H1 (cell line): ENCODE data around the gene ATG16L2. TPM values are rescaled to one million over a fixed set of nuclear protein-coding genes. Genes with fewer than 3 reads are reported as not detected.

Experiments
- CBX5 ChIP-seq: fragments of 300-800, 300-1000 bp; sonication (generic); IDR thresholded peaks from 2 replicates; pipeline ENCODE4 v1.7.1; 2016; ENCODE audit warnings: antibody characterized with exemption, low read length, low read depth
- JUND ChIP-seq: IDR thresholded peaks from 2 replicates; pipeline ENCODE4 v1.6.1; 2011; ENCODE audit warnings: mild to moderate bottlenecking, improper control_type of control experiment, low read length
- NRF1 ChIP-seq: IDR thresholded peaks from 2 replicates; pipeline ENCODE4 v1.6.1; 2011; ENCODE audit warnings: mild to moderate bottlenecking, low read depth, low read length, improper control_type of control experiment
- RBBP5 ChIP-seq: IDR thresholded peaks from 2 replicates; pipeline ENCODE4 v1.7.1; 2012; ENCODE audit warnings: low read depth, mild to moderate bottlenecking, inconsistent platforms, low read length, moderate library complexity, borderline replicate concordance
- ZNF274 ChIP-seq: IDR thresholded peaks from 2 replicates; pipeline ENCODE4 v1.7.0; 2012; ENCODE audit warnings: low read length, borderline replicate concordance; ENCODE audit errors: extremely low read depth
- polyA plus RNA-seq, 7 experiments: library from polyadenylated mRNA; depleted of rRNA in 3 of 7; stranded (reverse) in 5 of 7; unstranded in 2 of 7; fragments of >200 nt in 5 of 7; fragments of 200-250 nt in 2 of 7; gene quantifications; 1 replicate in 5 of 7; 2 replicates in 1 of 7; 4 replicates in 1 of 7; pipeline versions ENCODE4 v1.2.1 to v1.2.3, GENCODE V29; 2011 to 2013; ENCODE audit warnings: missing spikeins in 2 of 7, mixed read lengths in 2 of 7
- total RNA-seq: library from RNA; stranded (reverse); fragmentation: NEBNext Ultra II Directional; extraction: Animal tissue kit (Norgen Biotek cat#: 25700); gene quantifications from 2 replicates; pipeline ENCODE4 v1.2.1, GENCODE V29; 2021
- TF ChIP-seq, protein P1 (sequence below): fragments of 300-600 bp; sonication (generic); IDR thresholded peaks from 2 replicates; pipeline ENCODE4 v1.7.1; 2012; ENCODE audit warnings: low read length, moderate library complexity, mild to moderate bottlenecking, inconsistent platforms; ENCODE audit not compliant: insufficient replicate concordance

The ATG16L2 gene
- total and polyA plus RNA-seq, 2 of the 8 experiments (the other 6 are each of a cell fraction or from before 2014, with no cell fraction given) = 11.0 to 18.5 TPM

DNA sequence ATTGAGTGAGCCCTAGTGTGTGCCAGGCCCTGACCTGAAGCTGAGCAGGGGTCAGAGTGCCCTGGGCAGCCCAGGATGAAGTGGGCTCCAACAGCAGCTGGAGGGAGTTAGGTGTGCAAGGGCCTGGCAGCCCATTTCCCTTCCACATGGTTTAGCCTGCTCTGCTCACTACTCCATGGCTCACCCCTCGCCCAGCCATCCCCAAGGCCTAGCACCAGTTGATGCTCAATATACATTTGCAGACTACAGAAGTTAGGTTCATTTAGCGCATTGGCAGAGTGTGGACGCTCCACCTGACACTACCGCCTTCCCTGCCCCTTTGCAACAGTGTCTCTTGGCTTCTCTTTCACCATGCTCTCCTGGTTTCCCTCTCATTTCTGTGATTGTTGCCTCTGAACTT is 3.8 kb downstream of the ATG16L2 start (continued):
- TF ChIP-seq, protein P1, sequence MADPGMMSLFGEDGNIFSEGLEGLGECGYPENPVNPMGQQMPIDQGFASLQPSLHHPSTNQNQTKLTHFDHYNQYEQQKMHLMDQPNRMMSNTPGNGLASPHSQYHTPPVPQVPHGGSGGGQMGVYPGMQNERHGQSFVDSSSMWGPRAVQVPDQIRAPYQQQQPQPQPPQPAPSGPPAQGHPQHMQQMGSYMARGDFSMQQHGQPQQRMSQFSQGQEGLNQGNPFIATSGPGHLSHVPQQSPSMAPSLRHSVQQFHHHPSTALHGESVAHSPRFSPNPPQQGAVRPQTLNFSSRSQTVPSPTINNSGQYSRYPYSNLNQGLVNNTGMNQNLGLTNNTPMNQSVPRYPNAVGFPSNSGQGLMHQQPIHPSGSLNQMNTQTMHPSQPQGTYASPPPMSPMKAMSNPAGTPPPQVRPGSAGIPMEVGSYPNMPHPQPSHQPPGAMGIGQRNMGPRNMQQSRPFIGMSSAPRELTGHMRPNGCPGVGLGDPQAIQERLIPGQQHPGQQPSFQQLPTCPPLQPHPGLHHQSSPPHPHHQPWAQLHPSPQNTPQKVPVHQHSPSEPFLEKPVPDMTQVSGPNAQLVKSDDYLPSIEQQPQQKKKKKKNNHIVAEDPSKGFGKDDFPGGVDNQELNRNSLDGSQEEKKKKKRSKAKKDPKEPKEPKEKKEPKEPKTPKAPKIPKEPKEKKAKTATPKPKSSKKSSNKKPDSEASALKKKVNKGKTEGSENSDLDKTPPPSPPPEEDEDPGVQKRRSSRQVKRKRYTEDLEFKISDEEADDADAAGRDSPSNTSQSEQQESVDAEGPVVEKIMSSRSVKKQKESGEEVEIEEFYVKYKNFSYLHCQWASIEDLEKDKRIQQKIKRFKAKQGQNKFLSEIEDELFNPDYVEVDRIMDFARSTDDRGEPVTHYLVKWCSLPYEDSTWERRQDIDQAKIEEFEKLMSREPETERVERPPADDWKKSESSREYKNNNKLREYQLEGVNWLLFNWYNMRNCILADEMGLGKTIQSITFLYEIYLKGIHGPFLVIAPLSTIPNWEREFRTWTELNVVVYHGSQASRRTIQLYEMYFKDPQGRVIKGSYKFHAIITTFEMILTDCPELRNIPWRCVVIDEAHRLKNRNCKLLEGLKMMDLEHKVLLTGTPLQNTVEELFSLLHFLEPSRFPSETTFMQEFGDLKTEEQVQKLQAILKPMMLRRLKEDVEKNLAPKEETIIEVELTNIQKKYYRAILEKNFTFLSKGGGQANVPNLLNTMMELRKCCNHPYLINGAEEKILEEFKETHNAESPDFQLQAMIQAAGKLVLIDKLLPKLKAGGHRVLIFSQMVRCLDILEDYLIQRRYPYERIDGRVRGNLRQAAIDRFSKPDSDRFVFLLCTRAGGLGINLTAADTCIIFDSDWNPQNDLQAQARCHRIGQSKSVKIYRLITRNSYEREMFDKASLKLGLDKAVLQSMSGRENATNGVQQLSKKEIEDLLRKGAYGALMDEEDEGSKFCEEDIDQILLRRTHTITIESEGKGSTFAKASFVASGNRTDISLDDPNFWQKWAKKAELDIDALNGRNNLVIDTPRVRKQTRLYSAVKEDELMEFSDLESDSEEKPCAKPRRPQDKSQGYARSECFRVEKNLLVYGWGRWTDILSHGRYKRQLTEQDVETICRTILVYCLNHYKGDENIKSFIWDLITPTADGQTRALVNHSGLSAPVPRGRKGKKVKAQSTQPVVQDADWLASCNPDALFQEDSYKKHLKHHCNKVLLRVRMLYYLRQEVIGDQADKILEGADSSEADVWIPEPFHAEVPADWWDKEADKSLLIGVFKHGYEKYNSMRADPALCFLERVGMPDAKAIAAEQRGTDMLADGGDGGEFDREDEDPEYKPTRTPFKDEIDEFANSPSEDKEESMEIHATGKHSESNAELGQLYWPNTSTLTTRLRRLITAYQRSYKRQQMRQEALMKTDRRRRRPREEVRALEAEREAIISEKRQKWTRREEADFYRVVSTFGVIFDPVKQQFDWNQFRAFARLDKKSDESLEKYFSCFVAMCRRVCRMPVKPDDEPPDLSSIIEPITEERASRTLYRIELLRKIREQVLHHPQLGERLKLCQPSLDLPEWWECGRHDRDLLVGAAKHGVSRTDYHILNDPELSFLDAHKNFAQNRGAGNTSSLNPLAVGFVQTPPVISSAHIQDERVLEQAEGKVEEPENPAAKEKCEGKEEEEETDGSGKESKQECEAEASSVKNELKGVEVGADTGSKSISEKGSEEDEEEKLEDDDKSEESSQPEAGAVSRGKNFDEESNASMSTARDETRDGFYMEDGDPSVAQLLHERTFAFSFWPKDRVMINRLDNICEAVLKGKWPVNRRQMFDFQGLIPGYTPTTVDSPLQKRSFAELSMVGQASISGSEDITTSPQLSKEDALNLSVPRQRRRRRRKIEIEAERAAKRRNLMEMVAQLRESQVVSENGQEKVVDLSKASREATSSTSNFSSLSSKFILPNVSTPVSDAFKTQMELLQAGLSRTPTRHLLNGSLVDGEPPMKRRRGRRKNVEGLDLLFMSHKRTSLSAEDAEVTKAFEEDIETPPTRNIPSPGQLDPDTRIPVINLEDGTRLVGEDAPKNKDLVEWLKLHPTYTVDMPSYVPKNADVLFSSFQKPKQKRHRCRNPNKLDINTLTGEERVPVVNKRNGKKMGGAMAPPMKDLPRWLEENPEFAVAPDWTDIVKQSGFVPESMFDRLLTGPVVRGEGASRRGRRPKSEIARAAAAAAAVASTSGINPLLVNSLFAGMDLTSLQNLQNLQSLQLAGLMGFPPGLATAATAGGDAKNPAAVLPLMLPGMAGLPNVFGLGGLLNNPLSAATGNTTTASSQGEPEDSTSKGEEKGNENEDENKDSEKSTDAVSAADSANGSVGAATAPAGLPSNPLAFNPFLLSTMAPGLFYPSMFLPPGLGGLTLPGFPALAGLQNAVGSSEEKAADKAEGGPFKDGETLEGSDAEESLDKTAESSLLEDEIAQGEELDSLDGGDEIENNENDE = no peak
- no peak for TF ChIP-seq JUND
- no peak for TF ChIP-seq RBBP5
- TF ChIP-seq NRF1 = no peak
- TF ChIP-seq CBX5 = no peak
- TF ChIP-seq ZNF274 = no peak
